ENCODE results near the gene BRCA2.
A peak's percentile ranks its signal among the peaks of the same experiment; 100 is the strongest.

BRCA2 gene

GRCh38 chr13:32390484-32390883, 75.2 kb downstream of the BRCA2 start:
- no peak for DNase-seq

- no peak for DNase-seq
Measured at GRCh38 chr13:32391101-32391619, 75.9 kb downstream of the BRCA2 start.

GRCh38 chr13:32403108-32403507, 87.8 kb downstream of the BRCA2 start:
- DNase-seq = no peak

- no peak for DNase-seq
Measured at GRCh38 chr13:32407854-32408253, 92.5 kb downstream of the BRCA2 start.

- DNase-seq = no peak
Measured at GRCh38 chr13:32408296-32409000, 93.1 kb downstream of the BRCA2 start.

- DNase-seq = no peak
Measured at GRCh38 chr13:32409001-32409313, 93.6 kb downstream of the BRCA2 start.

- peak; percentile 49 for DNase-seq
Measured at GRCh38 chr13:32409561-32410421, 94.5 kb downstream of the BRCA2 start.

- no peak for DNase-seq
Measured at GRCh38 chr13:32413284-32413683, 98.0 kb downstream of the BRCA2 start.

GRCh38 chr13:32414580-32414979, 99.3 kb downstream of the BRCA2 start:
- no peak for DNase-seq

GRCh38 chr13:32415019-32415418, 99.7 kb downstream of the BRCA2 start:
- DNase-seq = no peak

- DNase-seq = no peak
Measured at GRCh38 chr13:32417995-32418394, 102.7 kb downstream of the BRCA2 start.

GRCh38 chr13:32419862-32420261, 104.6 kb downstream of the BRCA2 start:
- DNase-seq = no peak

GRCh38 chr13:32423592-32423991, 108.3 kb downstream of the BRCA2 start:
- DNase-seq = no peak

- no peak for DNase-seq
Measured at GRCh38 chr13:32425158-32425557, 109.8 kb downstream of the BRCA2 start.

GRCh38 chr13:32426191-32426989, 111.1 kb downstream of the BRCA2 start:
- no peak for DNase-seq

- peak; percentile 70 for DNase-seq
Measured at GRCh38 chr13:32426990-32427851, 111.9 kb downstream of the BRCA2 start.

GRCh38 chr13:32427852-32428580, 112.7 kb downstream of the BRCA2 start, which contains the start of gene N4BP2L1:
Gene N4BP2L1, minus strand, starts transcription at chr13:32428130. Its CDS starts 48 bp downstream, at chr13:32428082.
- DNase-seq = peak; percentile 80

- no peak for DNase-seq
Measured at GRCh38 chr13:32428581-32429432, 113.5 kb downstream of the BRCA2 start.

GRCh38 chr13:32429433-32429909, 114.2 kb downstream of the BRCA2 start:
- DNase-seq = no peak
